K562 (cell line): ENCODE measurements around the gene SLC22A23. TPM values are rescaled to one million over a fixed set of nuclear protein-coding genes. Genes with fewer than 3 reads are reported as not detected.

ENCODE experiments used
- BHLHE40 ChIP-seq: IDR thresholded peaks from 2 replicates; pipeline ENCODE4 v1.6.1; 2011; ENCODE audit warnings: low read length, improper control_type of control experiment
- GTF2B ChIP-seq: IDR thresholded peaks from 2 replicates; pipeline ENCODE4 v1.6.1; 2011; ENCODE audit not compliant: insufficient read length; ENCODE audit errors: extremely low read depth
- MBD1 ChIP-seq: fragments of 250-450 bp; sonication (Bioruptor Pico); IDR thresholded peaks from 2 replicates; pipeline ENCODE4 v1.8.0; 2022; ENCODE audit warnings: inconsistent platforms
- MEIS2 ChIP-seq: fragments of 450-650 bp; IDR thresholded peaks from 2 replicates; pipeline ENCODE4 v1.6.1; 2014; ENCODE audit warnings: mild to moderate bottlenecking; ENCODE audit not compliant: partially characterized antibody
- MLLT1 ChIP-seq, 2 experiments: fragments of 450-650 bp; IDR thresholded peaks; 2 replicates each; pipeline ENCODE4 v1.6.1; 2016
- NCOA2 ChIP-seq, 2 experiments: fragments of 450-650 bp; IDR thresholded peaks; 2 replicates each; pipeline ENCODE4 v1.6.1; 2018; ENCODE audit warnings: mild to moderate bottlenecking in 2 of 2, moderate library complexity in 1 of 2; ENCODE audit not compliant: partially characterized antibody in 2 of 2
- NR2C2 ChIP-seq, 2 experiments: fragments of 200-800 bp in 1 of 2; sonication (Bioruptor generic) in 1 of 2; sonication (generic) in 1 of 2; formaldehyde crosslinking in 1 of 2; IDR thresholded peaks; 2 replicates each; pipeline versions ENCODE4 v1.6.1 to v1.8.0; 2016 to 2022; ENCODE audit warnings: mild to moderate bottlenecking in 1 of 2, missing compliant biosample characterization in 1 of 2, missing genetic modification characterization in 1 of 2, missing genetic modification reagents in 1 of 2
- RFX5 ChIP-seq: IDR thresholded peaks from 2 replicates; pipeline ENCODE4 v1.6.1; 2011; ENCODE audit warnings: low read depth, mild to moderate bottlenecking, improper control_type of control experiment, low read length
- SMAD2 ChIP-seq: fragments of 150-350 bp; IDR thresholded peaks from 2 replicates; pipeline ENCODE4 v1.6.1; 2014; ENCODE audit warnings: low read depth, mild to moderate bottlenecking, low read length
- SP1 ChIP-seq: sonication (generic); formaldehyde crosslinking; IDR thresholded peaks from 2 replicates; pipeline ENCODE4 v1.8.1; 2022; ENCODE audit warnings: mild to moderate bottlenecking, missing genetic modification reagents
- STAT5B ChIP-seq: fragments of 250-450 bp; sonication (Bioruptor Pico); IDR thresholded peaks from 2 replicates; pipeline ENCODE4 v1.8.0; 2021; ENCODE audit warnings: mild to moderate bottlenecking, inconsistent platforms
- UBTF ChIP-seq, 2 experiments: IDR thresholded peaks; 2 replicates each; pipeline ENCODE4 v1.6.1; 2012; ENCODE audit warnings: improper control_type of control experiment in 2 of 2, low read depth in 2 of 2, low read length in 2 of 2, borderline replicate concordance in 1 of 2
- ZBTB33 ChIP-seq: sonication (generic); formaldehyde crosslinking; IDR thresholded peaks from 2 replicates; pipeline ENCODE4 v1.8.1; 2023; ENCODE audit warnings: mild to moderate bottlenecking, missing genetic modification reagents
- ZBTB8A ChIP-seq: fragments of 450-650 bp; IDR thresholded peaks from 2 replicates; pipeline ENCODE4 v1.6.1; 2018; ENCODE audit warnings: mild to moderate bottlenecking, moderate library complexity; ENCODE audit not compliant: partially characterized antibody
- ZFP1 ChIP-seq: fragments of 450-650 bp; formaldehyde crosslinking; IDR thresholded peaks from 2 replicates; pipeline ENCODE4 v1.4.0; 2020; ENCODE audit warnings: mild to moderate bottlenecking, mixed read lengths
- ZNF277 ChIP-seq: fragments of 250-450 bp; sonication (Bioruptor Pico); IDR thresholded peaks from 2 replicates; pipeline ENCODE4 v1.8.0; 2022; ENCODE audit warnings: inconsistent platforms, mild to moderate bottlenecking, moderate library complexity, borderline replicate concordance
- ZNF695 ChIP-seq: fragments of 450-650 bp; formaldehyde crosslinking; IDR thresholded peaks from 2 replicates; pipeline ENCODE4 v1.4.0; 2020; ENCODE audit warnings: mild to moderate bottlenecking, moderate library complexity
- polyA plus RNA-seq, 8 experiments: library from polyadenylated mRNA; depleted of rRNA in 4 of 8; stranded (reverse) in 5 of 8; unstranded in 3 of 8; fragments of >200 nt; fragmentation: Nextera tagmentation in 2 of 8; fragmentation: Illumina TruSeq in 1 of 8; extraction: Ambion mirVana in 2 of 8; extraction: Trizol in 1 of 8; gene quantifications; 2 replicates each; pipeline versions ENCODE4 v1.2.1 to v1.2.3, GENCODE V29; 2011 to 2014; ENCODE audit warnings: inconsistent platforms in 1 of 8, missing spikeins in 1 of 8
- total RNA-seq, 7 experiments: library from RNA; depleted of rRNA in 6 of 7; stranded (reverse); fragments of >200 nt in 6 of 7; fragmentation: Illumina TruSeq in 2 of 7; extraction: Trizol in 2 of 7; gene quantifications; 2 replicates each; pipeline versions ENCODE4 v1.2.1 to v1.2.3, GENCODE V29; 2011 to 2021; ENCODE audit warnings: low replicate concordance in 1 of 7

Gene SLC22A23
- total and polyA plus RNA-seq, 9 of the 15 experiments (the other 6 are each of a cell fraction or from before 2014, with no cell fraction given): 0.30 to 8.7 (median 2.5) TPM

- TF ChIP-seq NR2C2 (CRISPR knock-in tag; IDR thresholded peaks at IDR 0.05) (no peak), NR2C2 (tag; IDR thresholded peaks at IDR 0.05) (no peak), ZNF277 (CRISPR knock-in tag) (no peak), MEIS2 (peak; percentile 6), UBTF (IDR thresholded peaks at IDR 0.05; ENCODE audit: borderline replicate concordance in 1 of 2, low read depth in 2 of 2, low read length in 2 of 2) (no peak), ZNF695 (CRISPR knock-in tag) (no peak), SP1 (CRISPR knock-in tag) (0 out of 2 replicates have a peak, but pooled peaks have one; percentile 25), ZBTB33 (CRISPR knock-in tag) (no peak), NCOA2 (IDR thresholded peaks at IDR 0.05; ENCODE audit: partially characterized antibody in 2 of 2) (no peak), GTF2B (no peak), RFX5 (no peak), MLLT1 (IDR thresholded peaks at IDR 0.05) (peak in 1 of 2 experiments; percentile 47; a peak in 1 of 4 replicates), SMAD2 (no peak), BHLHE40 (peak; percentile 79), ZBTB8A (no peak), ZFP1 (CRISPR knock-in tag) (no peak), STAT5B (CRISPR knock-in tag) (no peak), MBD1 (peak; percentile 89; the same call in 1 of the 2 replicates)
Observed at GRCh38 chr6:3409699-3410384, 47.0 kb downstream of the SLC22A23 start (continued).
